GM19468 (cell line): ENCODE results near the gene KLHDC1.
"Not testable (repeated sequence)": the region's sequence is repeated elsewhere in the genome, so short reads cannot be mapped to it uniquely, and the experiment has no call there.

Experiments used
- ATAC-seq: cut with Tn5 transposase; IDR thresholded peaks from one replicate; pipeline ENCODE4 v1.9.1; 2021; ENCODE audit warnings: mild to moderate bottlenecking, moderate library complexity, moderate number of reproducible peaks; ENCODE audit not compliant: unreplicated experiment; ENCODE audit errors: extremely low read depth

The KLHDC1 gene

DNA sequence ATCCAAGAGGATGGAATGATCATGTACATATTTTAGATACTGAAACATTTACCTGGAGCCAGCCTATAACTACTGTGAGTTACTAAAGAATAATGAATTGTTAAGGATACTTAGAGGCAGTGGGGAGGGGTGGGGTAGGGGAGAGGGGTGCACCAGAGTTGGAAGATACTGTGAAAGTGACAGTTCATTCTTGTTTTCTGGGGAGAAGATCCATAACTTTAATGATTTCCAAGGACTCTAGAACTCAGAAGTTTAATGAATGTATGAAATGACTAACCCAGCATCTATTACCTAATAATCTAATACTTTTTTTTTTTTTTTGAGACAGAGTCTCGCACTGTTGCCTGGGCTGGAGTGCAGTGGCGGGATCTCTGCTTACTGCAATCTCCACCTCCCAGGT, 85.5 kb downstream of the KLHDC1 start:
- no peak for ATAC-seq

- not testable (repeated sequence) for ATAC-seq
Measured at GRCh38 chr14:49781040-49781439, 88.1 kb downstream of the KLHDC1 start.

- no peak for ATAC-seq
Measured at GRCh38 chr14:49783394-49784014, 90.6 kb downstream of the KLHDC1 start.

- ATAC-seq: no peak
Measured at GRCh38 chr14:49786315-49786714, 93.4 kb downstream of the KLHDC1 start.

- ATAC-seq: no peak
Measured at GRCh38 chr14:49792618-49793017, 99.7 kb downstream of the KLHDC1 start.

GRCh38 chr14:49796025-49796424, 103.1 kb downstream of the KLHDC1 start:
- no peak for ATAC-seq
